Peyer's patch (tissue), 4 donors: Measurements from ENCODE around the gene SIAH1. TPM values are rescaled to one million over a fixed set of nuclear protein-coding genes. Genes with fewer than 3 reads are reported as not detected.
A peak's percentile ranks its signal among the peaks of the same experiment; 100 is the strongest.

Experiments used
- DNase-seq, 3 donors: peaks; one replicate each; pipeline ENCODE4 v3.0.0-alpha.2; 2017 to 2019
- H3K27ac ChIP-seq, 4 donors: fragments of 200-600 bp; sonication (generic); one replicate each; pipeline ENCODE4 v1.5.1; 2016 to 2019
- H3K27me3 ChIP-seq, 2 donors: fragments of 200-600 bp; sonication (generic); one replicate each; pipeline ENCODE4 v1.5.1; 2019
- H3K36me3 ChIP-seq, 3 donors: fragments of 200-600 bp; sonication (generic); one replicate each; pipeline ENCODE4 v1.5.1; 2016 to 2019
- H3K4me1 ChIP-seq, 4 donors: fragments of 200-600 bp; sonication (generic); one replicate each; pipeline ENCODE4 v1.5.1; 2016 to 2019
- H3K4me3 ChIP-seq, 4 donors: fragments of 200-600 bp; sonication (generic); 1 replicate in 3 of 4; 2 replicates in 1 of 4; pipeline ENCODE4 v1.5.1; 2016 to 2019; ENCODE audit warnings: mild to moderate bottlenecking in 1 of 4
- H3K9me3 ChIP-seq, 4 donors: fragments of 200-600 bp; sonication (generic); one replicate each; pipeline ENCODE4 v1.5.1; 2016 to 2019; ENCODE audit warnings: mild to moderate bottlenecking in 1 of 4
- POLR2A ChIP-seq, 2 donors: fragments of 450-650 bp; IDR thresholded peaks; one replicate each; pipeline ENCODE4 v1.5.1; 2017; ENCODE audit warnings: antibody characterized with exemption in 2 of 2, mild to moderate bottlenecking in 2 of 2, moderate library complexity in 2 of 2
- total RNA-seq, 4 donors: library from RNA; depleted of rRNA; stranded (reverse); fragments of >200 nt; gene quantifications; one replicate each; pipeline ENCODE4 v1.1.0, GENCODE V29; 2016
- TF ChIP-seq, protein P1 (sequence below), 6 experiments: fragments of 450-650 bp in 4 of 6; fragments of 200-600 bp in 2 of 6; sonication (generic) in 1 of 6; IDR thresholded peaks; one replicate each; pipeline ENCODE4 v1.5.1; 2017 to 2019; ENCODE audit warnings: antibody characterized with exemption in 6 of 6, mild to moderate bottlenecking in 3 of 6, moderate library complexity in 1 of 6

SIAH1 gene, protein sequence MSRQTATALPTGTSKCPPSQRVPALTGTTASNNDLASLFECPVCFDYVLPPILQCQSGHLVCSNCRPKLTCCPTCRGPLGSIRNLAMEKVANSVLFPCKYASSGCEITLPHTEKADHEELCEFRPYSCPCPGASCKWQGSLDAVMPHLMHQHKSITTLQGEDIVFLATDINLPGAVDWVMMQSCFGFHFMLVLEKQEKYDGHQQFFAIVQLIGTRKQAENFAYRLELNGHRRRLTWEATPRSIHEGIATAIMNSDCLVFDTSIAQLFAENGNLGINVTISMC
- total RNA-seq: 10 to 100 TPM; 27.7 to 35.3 (median 31.4) TPM

DNA sequence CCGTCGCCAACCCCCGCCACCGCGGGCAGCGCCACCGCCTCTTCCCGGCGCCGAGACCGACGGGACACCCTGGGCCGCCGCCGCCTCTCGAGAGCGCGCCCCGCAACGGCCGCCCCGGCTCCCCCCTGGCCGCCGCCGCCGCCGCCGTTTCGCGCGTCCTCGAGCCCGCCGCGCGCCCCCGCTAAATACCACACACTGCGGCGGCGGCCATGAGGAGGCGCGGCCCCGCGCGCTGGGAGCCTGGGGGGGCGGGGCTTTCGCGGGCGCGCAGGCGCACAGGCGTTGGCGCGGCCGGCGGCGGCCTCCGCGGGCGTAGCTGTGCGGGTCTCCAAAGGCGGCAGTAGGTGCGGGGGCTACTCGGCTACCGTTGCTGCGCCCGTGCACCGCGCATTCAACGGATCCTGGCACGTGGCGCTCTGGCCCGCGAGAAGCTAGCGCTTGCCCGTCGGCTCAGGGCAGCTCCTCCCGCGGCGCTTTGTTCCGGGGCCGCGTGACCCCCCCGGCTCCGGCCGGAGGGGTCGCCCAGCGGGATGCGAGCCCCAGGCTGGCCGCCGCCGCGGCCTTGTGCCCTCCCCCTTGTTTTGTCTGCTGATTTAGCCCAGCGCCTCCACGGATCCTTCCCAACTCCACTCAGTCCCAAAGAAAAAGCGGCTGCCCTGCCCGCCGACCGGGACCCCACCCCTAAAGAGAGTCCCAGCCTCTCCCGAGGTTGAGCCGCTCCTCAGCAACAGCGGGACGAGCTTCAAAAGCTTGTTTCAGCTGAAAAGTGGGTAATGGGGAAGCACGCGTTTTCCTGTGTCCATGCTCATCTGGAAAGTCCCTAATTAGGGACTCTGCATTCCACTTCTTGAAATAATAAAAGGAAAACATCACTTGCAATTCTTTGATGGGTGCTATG lies at the start of gene SIAH1:
Gene SIAH1 (minus strand): TSS at position 161 of the 898 bp plus-strand sequence. CDS start 22,985 bp downstream, outside the sequence.
- H3K36me3 ChIP-seq: no peaks in the 10 kb centered on the region
- H3K27me3 ChIP-seq: no peaks in the 10 kb centered on the region
- peak within 1 kb of the TSS; percentile 64 to 98 (median 96) for H3K4me3 ChIP-seq
- no peaks in the 10 kb centered on the region for H3K9me3 ChIP-seq
- peak; percentile 24 to 76 for TF ChIP-seq POLR2A (IDR thresholded peaks at IDR 0.05)
- TF ChIP-seq, protein P1, sequence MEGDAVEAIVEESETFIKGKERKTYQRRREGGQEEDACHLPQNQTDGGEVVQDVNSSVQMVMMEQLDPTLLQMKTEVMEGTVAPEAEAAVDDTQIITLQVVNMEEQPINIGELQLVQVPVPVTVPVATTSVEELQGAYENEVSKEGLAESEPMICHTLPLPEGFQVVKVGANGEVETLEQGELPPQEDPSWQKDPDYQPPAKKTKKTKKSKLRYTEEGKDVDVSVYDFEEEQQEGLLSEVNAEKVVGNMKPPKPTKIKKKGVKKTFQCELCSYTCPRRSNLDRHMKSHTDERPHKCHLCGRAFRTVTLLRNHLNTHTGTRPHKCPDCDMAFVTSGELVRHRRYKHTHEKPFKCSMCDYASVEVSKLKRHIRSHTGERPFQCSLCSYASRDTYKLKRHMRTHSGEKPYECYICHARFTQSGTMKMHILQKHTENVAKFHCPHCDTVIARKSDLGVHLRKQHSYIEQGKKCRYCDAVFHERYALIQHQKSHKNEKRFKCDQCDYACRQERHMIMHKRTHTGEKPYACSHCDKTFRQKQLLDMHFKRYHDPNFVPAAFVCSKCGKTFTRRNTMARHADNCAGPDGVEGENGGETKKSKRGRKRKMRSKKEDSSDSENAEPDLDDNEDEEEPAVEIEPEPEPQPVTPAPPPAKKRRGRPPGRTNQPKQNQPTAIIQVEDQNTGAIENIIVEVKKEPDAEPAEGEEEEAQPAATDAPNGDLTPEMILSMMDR (IDR thresholded peaks at IDR 0.05): peak in 1 of 6 experiments; percentile 8
- H3K27ac ChIP-seq: peak within 1 kb of the TSS; percentile 97 to 100 (median 98)
- DNase-seq: peak; percentile 88 to 94 (median 91)
- H3K4me1 ChIP-seq: peaks cover 0 to 21% (median 7%) of the 10 kb centered on the region in 4 donors

GRCh38 chr16:48434653-48435317 lies 49.6 kb upstream of the SIAH1 start:
- H3K27ac ChIP-seq: no peak overlapping the region
- H3K4me3 ChIP-seq: no peak overlapping the region
- no peak for DNase-seq

DNA sequence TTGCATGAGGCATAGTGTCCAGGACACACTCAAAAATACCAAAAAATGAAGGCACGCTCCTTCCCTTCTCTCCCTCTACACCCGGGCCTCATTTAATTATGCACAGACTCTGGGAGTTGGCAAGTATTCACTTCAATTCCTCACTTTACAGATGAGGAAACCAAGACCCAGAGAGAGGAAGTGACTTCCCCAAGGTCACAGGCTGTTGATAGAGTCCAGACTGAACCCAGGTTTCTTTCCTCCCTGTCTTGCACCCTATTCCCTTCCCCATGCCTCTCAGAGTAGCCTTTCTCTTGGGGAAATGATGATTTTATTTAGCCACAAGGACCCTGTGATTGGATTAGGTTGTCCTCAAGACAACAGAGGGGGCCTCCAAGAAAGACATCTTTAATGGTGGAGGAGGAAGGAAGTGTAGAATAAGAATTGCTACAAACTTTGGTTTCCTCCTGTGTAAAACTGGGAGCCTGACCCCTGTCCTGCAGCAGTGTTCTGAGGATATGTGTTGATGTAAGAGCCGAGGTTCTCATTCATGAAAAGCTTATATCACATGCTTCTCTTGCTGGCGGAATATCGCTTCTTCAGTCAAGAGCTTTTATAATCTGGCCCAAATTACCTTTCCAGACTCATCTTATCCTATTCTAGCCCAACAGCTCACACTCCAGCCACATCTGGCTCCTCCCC lies 48.8 kb upstream of the SIAH1 start:
- TF ChIP-seq, protein P1 (IDR thresholded peaks at IDR 0.05): no peak
- no peak for TF ChIP-seq POLR2A (IDR thresholded peaks at IDR 0.05)
- DNase-seq: no peak
- Histone ChIP-seq H3K27ac (no peak overlapping the region), H3K36me3 (no peaks in the 10 kb centered on the region), H3K9me3 (no peaks in the 10 kb centered on the region), H3K4me1 (peaks cover 0 to 18% (median 0%) of the 10 kb centered on the region in 4 donors), H3K4me3 (no peak overlapping the region), H3K27me3 (no peaks in the 10 kb centered on the region)

More at GRCh38 chr16:48434653-48435317, 49.6 kb upstream of the SIAH1 start:
- no peaks in the 10 kb centered on the region for H3K9me3 ChIP-seq
- peaks cover 0 to 18% (median 0%) of the 10 kb centered on the region in 4 donors for H3K4me1 ChIP-seq
- H3K36me3 ChIP-seq: no peaks in the 10 kb centered on the region
- no peaks in the 10 kb centered on the region for H3K27me3 ChIP-seq
- TF ChIP-seq, protein P1 (IDR thresholded peaks at IDR 0.05): no peak
- TF ChIP-seq POLR2A (IDR thresholded peaks at IDR 0.05): no peak

- Histone ChIP-seq H3K27ac (peak overlapping the region in 2 of 4 donors; percentile 71 to 72), H3K4me3 (no peak overlapping the region), H3K36me3 (no peaks in the 10 kb centered on the region), H3K4me1 (peaks cover 0 to 18% (median 0%) of the 10 kb centered on the region in 4 donors), H3K27me3 (no peaks in the 10 kb centered on the region), H3K9me3 (no peaks in the 10 kb centered on the region)
- TF ChIP-seq POLR2A (IDR thresholded peaks at IDR 0.05): no peak
- TF ChIP-seq, protein P1 (IDR thresholded peaks at IDR 0.05): no peak
- DNase-seq: peak in 1 of 3 donors; percentile 34
These were observed 48.1 kb upstream of the SIAH1 start for GRCh38 chr16:48433116-48433849.
